Measurements from ENCODE around the gene MAGI2.

MAGI2 gene

DNA sequence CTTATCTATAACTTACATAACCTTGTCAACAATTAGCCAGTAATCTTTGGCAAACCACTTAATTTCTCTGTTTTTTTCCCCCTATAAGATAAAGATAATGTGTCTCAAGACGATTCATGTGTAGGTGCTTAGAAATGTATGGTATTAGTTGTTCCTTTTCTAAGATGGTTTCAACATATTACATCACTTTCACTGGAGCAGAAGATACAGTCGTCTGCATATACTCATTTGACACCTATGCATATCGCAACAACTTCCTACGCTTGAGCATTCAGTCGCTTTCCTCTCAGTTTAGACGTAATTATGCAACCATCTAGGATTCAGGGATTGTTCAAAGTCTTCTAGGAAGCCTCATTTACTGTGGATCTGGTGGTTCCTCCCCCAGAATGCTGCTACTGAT lies 1258.2 kb downstream of the MAGI2 start:
- FAIRE-seq (no peak), DNase-seq (ENCODE audit: insufficient read length, low spot score) (no peak)
- TF ChIP-seq, protein P1, sequence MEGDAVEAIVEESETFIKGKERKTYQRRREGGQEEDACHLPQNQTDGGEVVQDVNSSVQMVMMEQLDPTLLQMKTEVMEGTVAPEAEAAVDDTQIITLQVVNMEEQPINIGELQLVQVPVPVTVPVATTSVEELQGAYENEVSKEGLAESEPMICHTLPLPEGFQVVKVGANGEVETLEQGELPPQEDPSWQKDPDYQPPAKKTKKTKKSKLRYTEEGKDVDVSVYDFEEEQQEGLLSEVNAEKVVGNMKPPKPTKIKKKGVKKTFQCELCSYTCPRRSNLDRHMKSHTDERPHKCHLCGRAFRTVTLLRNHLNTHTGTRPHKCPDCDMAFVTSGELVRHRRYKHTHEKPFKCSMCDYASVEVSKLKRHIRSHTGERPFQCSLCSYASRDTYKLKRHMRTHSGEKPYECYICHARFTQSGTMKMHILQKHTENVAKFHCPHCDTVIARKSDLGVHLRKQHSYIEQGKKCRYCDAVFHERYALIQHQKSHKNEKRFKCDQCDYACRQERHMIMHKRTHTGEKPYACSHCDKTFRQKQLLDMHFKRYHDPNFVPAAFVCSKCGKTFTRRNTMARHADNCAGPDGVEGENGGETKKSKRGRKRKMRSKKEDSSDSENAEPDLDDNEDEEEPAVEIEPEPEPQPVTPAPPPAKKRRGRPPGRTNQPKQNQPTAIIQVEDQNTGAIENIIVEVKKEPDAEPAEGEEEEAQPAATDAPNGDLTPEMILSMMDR (IDR thresholded peaks at IDR 0.05; ENCODE audit: insufficient read depth, missing control alignments) = no peak

DNA sequence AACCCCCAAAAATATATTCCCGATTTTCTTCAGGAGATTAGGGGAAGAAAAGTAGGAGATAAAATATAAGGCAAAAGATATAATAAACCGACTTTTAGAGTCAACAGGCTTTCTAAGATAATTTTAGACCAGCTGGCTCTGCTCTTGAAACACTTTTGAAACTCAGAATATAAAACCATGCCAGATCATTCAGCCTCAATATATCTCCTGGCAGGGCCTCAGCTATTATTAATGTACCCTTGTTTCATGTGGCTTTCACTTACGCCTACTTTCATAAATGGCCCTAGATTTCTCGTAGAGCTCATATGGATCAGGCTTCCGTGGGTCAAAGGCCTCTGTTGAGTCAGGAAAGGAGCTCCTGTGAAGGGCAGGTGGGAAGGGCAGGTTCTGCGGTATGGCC lies 1258.9 kb downstream of the MAGI2 start:
- TF ChIP-seq, protein P1 (IDR thresholded peaks at IDR 0.05; ENCODE audit: insufficient read depth, missing control alignments) = no peak
- DNase-seq (ENCODE audit: insufficient read length, low spot score) = no peak

DNA sequence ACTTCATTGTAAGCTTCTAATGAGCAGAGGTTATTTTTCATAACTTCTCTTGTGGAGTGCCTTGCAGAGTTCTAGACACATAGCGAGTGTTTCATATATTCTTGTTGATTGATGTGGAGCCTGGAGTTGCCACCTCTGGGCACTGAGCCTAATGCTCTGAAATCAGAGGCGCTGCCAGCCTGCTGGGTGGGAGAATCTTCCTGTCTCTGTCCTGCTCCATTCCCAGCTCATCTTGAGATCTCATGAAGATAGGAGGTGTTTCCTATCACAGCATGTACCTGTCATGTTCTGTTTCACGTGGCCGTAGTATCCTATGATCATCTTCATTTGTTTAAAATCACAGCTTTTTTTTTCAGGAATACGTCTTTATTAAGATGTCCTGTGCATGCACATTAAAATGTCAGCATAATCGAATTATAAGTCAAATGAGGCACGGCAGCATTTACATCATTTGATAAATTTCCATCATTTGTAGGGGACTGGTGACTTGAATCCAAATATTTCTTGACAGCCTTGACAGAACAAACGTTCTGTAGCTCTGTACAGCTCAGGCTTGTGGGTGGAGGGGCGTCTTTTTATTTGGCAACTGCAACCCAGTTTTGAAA lies 1261.9 kb downstream of the MAGI2 start:
- TF ChIP-seq, protein P1 (IDR thresholded peaks at IDR 0.05; ENCODE audit: insufficient read depth, missing control alignments) = no peak
- no peak for FAIRE-seq
- no peak for DNase-seq (ENCODE audit: insufficient read length, low spot score)

More for the DNA sequence above, 1258.9 kb downstream of the MAGI2 start:
- no peak for FAIRE-seq

DNA sequence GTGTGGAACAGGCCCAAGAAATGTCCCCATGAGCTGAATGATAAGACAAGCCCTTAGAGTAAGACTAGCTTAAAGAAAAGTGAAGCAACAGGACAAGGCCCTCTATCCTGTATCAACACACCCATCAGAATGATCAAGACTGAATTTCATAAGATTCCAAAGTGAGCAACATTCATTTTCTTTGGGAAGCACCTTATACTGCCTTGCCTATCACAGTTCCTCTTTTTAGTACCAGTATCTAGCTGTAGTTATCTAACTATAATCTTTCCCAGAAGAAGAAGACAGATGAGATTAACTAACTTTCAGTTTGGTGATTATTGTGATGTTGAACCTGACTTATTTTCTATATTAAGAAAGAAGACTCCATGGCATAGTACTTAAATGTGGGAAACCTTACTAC lies 1263.7 kb downstream of the MAGI2 start:
- TF ChIP-seq, protein P1 (IDR thresholded peaks at IDR 0.05; ENCODE audit: insufficient read depth, missing control alignments) = no peak
- FAIRE-seq (no peak), DNase-seq (ENCODE audit: insufficient read length, low spot score) (no peak)

DNA sequence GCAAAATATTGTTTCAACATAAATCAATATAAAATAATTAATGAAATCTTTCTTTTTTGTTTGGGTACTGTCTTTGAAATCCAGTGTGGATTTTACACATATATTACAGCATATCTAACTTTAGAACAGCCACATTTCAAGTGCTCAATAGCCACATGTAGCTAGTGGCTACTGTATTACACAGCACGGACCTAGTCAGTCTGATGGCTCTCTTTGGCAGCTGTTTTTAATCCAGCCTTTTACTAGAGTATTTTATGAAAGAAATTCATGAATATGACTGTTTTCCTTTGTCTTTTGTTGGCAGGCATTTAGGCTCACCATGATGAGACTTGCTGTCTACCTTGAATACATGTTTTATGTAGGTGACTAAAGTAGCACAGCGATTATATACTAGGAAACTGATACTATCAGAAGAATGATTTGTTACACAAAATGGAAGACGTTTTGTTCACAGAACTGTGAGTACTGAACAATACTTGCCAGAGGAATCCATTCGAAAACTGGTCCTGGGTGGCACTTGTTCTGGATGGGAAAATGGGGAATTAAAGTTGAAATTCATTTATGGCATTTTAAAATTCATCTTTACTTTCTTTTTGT lies 1268.2 kb downstream of the MAGI2 start:
- FAIRE-seq (no peak), DNase-seq (ENCODE audit: insufficient read length, low spot score) (no peak)
- TF ChIP-seq, protein P1 (IDR thresholded peaks at IDR 0.05; ENCODE audit: insufficient read depth, missing control alignments) = no peak

DNA sequence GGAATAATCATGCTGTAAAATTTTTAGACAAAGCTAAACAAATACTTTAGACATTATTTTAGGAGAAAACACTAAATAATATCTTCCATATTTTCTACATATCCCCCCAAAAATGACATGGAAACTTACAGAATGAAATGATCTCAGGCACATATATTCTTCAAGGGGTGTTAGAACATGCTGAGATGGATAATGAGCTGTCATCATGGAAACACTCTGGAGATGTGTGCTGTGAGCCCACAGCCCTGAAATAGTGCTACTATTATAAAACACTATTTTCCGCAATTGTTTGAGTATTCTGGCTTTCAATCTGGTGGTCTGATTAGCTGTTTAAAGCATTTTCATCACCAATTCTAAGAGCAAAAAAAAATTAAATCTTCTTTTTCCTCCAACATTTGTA lies 1269.2 kb downstream of the MAGI2 start:
- TF ChIP-seq, protein P1 (IDR thresholded peaks at IDR 0.05; ENCODE audit: insufficient read depth, missing control alignments) = no peak
- no peak for FAIRE-seq
- DNase-seq (ENCODE audit: insufficient read length, low spot score) = no peak

DNA sequence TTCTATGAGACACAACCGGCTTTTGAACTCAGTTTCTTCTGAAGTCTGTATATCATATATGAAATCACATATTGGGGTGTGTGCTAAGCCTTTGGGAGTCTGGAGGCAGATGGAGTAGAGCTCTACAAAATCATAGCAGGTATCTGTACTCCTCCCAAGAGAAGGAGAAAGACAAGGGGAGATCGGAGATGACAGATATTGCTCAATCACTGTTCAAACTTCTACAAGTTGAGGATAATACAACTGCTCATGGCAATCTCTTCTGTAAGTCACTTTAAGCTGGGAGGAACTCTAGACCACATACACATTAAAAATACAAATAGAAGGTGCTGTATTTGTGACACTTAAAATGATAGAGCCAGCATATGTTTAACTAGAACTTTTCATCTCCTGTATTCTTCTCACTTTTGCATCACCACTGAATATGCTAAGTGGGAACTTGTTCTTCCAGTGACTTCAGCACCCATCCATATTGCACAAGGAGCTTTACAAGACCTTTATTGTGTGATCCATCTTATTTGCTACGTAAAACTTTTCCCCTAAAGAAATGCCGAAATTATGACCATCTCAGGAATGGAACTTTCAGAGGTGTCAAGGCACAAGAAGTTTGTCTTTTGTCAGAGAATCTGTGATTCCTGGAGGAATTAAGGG lies 1273.5 kb downstream of the MAGI2 start:
- TF ChIP-seq, protein P1 (IDR thresholded peaks at IDR 0.05; ENCODE audit: insufficient read depth, missing control alignments) = no peak
- no peak for DNase-seq (ENCODE audit: insufficient read length, low spot score)
- no peak for FAIRE-seq

Data from D721Med (cell line).